OCI-LY3 (cell line): ENCODE measurements around the gene PALLD.

ENCODE experiments used
- CTCF ChIP-seq: fragments of 200-600, 300-600 bp; sonication (generic); IDR thresholded peaks from 2 replicates; pipeline ENCODE4 v1.5.1; 2014; ENCODE audit warnings: antibody characterized with exemption, low read length, low read depth
- EZH2phosphoT487 ChIP-seq: fragments of 200-600 bp; shearing (Covaris generic); IDR thresholded peaks from 2 replicates; pipeline ENCODE4 v1.6.1; 2018; ENCODE audit warnings: antibody characterized with exemption, mixed run types, low read depth

- no peak for TF ChIP-seq CTCF
- no peak for TF ChIP-seq EZH2phosphoT487
Measured at GRCh38 chr4:168524897-168525296, 28.0 kb downstream of the PALLD start.
